ENCODE data around the gene CBFA2T3. TPM values are rescaled to one million over a fixed set of nuclear protein-coding genes. Genes with fewer than 3 reads are reported as not detected.

Gene CBFA2T3
- total and polyA plus RNA-seq, 2 donors (not counting 1 experiment from before 2014, with no cell fraction given) = 40.8 to 58.3 TPM

GRCh38 chr16:89019511-89019910 lies 42.5 kb upstream of the CBFA2T3 start:
- ATAC-seq (ENCODE audit: low read depth) (no peak), DNase-seq (no peak)
- Histone ChIP-seq H3K9ac (ENCODE audit: low read length) (no peak overlapping the region), H4K20me1 (ENCODE audit: control insufficient read depth, insufficient read depth, low read length, poor library complexity, severe bottlenecking) (no peaks in the 10 kb centered on the region), H3K79me2 (ENCODE audit: control insufficient read depth, insufficient read depth, low read length) (no peaks in the 10 kb centered on the region), H3K4me3 (ENCODE audit: control extremely low read depth in 1 of 5, extremely low read depth in 1 of 5, insufficient read depth in 1 of 5, low read depth in 2 of 5, low read length in 4 of 5) (no peak overlapping the region), H3K4me1 (ENCODE audit: control insufficient read depth in 2 of 2, insufficient read depth in 2 of 2, low read length in 2 of 2) (no peaks in the 10 kb centered on the region), H3K27me3 (replicated peaks in 1 of 4; ENCODE audit: control extremely low read depth in 1 of 4, control insufficient read depth in 3 of 4, insufficient read depth in 4 of 4, low read length in 3 of 4) (peaks cover 0 to 15% (median 5%) of the 10 kb centered on the region in 4 experiments), H3K4me2 (replicated peaks; ENCODE audit: low read depth, low read length, poor library complexity, severe bottlenecking) (no peak overlapping the region), H3K27ac (ENCODE audit: low read length in 2 of 2) (no peak overlapping the region), H2AFZ (ENCODE audit: insufficient read depth, low read depth, low read length, poor library complexity, severe bottlenecking) (no peak overlapping the region), H3K9me3 (ENCODE audit: control extremely low read depth in 1 of 3, control insufficient read depth in 2 of 3, insufficient read depth in 1 of 3, low read length in 2 of 3) (peaks cover 0 to 22% (median 0%) of the 10 kb centered on the region in 3 donors), H3K36me3 (replicated peaks in 1 of 2; ENCODE audit: control extremely low read depth in 1 of 2, control insufficient read depth in 1 of 2, extremely low read depth in 1 of 2, insufficient read depth in 2 of 2, low read length in 1 of 2) (no peaks in the 10 kb centered on the region)
- Mint-ChIP-seq H3K9me3 (ENCODE audit: insufficient read depth) (no peaks in the 10 kb centered on the region), H3K4me1 (no peaks in the 10 kb centered on the region), H3K27me3 (peaks cover 13% of the 10 kb centered on the region), H3K4me3 (no peak overlapping the region), H3K27ac (no peak overlapping the region)
- ChIA-PET CTCF (no interaction called here), POLR2A (no interaction called here)
- TF ChIP-seq CTCF (IDR thresholded peaks at IDR 0.05) (no peak), EZH2 (IDR thresholded peaks at IDR 0.05; ENCODE audit: borderline replicate concordance, insufficient read depth, low read depth, low read length, poor library complexity, severe bottlenecking) (no peak)
- intact Hi-C loops (cut with micrococcal nuclease) = no loop called here
- 89% methylated on average over 16 of the region's 16 CpGs for WGBS (ENCODE audit: insufficient coverage)

GRCh38 chr16:89018282-89019158 lies 41.5 kb upstream of the CBFA2T3 start:
- Mint-ChIP-seq H3K9me3 (ENCODE audit: insufficient read depth) (no peaks in the 10 kb centered on the region), H3K27me3 (peaks cover 17% of the 10 kb centered on the region), H3K4me1 (no peaks in the 10 kb centered on the region), H3K27ac (no peak overlapping the region), H3K4me3 (no peak overlapping the region)
- H4K20me1 ChIP-seq (ENCODE audit: control insufficient read depth, insufficient read depth, low read length, poor library complexity, severe bottlenecking) = no peaks in the 10 kb centered on the region
- no peak overlapping the region for H3K9ac ChIP-seq (ENCODE audit: low read length)
- no peak overlapping the region for H3K4me3 ChIP-seq (ENCODE audit: control extremely low read depth in 1 of 5, extremely low read depth in 1 of 5, insufficient read depth in 1 of 5, low read depth in 2 of 5, low read length in 4 of 5)
- H2AFZ ChIP-seq (ENCODE audit: insufficient read depth, low read depth, low read length, poor library complexity, severe bottlenecking) = no peak overlapping the region
- intact Hi-C loops (cut with micrococcal nuclease) = no loop called here
- POLR2A ChIA-PET = no interaction called here
- peaks cover 0 to 19% (median 0%) of the 10 kb centered on the region in 3 donors for H3K9me3 ChIP-seq (ENCODE audit: control extremely low read depth in 1 of 3, control insufficient read depth in 2 of 3, insufficient read depth in 1 of 3, low read length in 2 of 3)
- H3K27ac ChIP-seq (ENCODE audit: low read length in 2 of 2) = no peak overlapping the region
- H3K27me3 ChIP-seq (replicated peaks in 1 of 4; ENCODE audit: control extremely low read depth in 1 of 4, control insufficient read depth in 3 of 4, insufficient read depth in 4 of 4, low read length in 3 of 4) = peaks cover 0 to 17% (median 6%) of the 10 kb centered on the region in 4 experiments
- CTCF ChIA-PET = no interaction called here
- DNase-seq (no peak), ATAC-seq (ENCODE audit: low read depth) (no peak)
- TF ChIP-seq EZH2 (IDR thresholded peaks at IDR 0.05; ENCODE audit: borderline replicate concordance, insufficient read depth, low read depth, low read length, poor library complexity, severe bottlenecking) (no peak), CTCF (IDR thresholded peaks at IDR 0.05) (no peak)
- H3K4me2 ChIP-seq (replicated peaks; ENCODE audit: low read depth, low read length, poor library complexity, severe bottlenecking) = no peak overlapping the region
- no peaks in the 10 kb centered on the region for H3K36me3 ChIP-seq (replicated peaks in 1 of 2; ENCODE audit: control extremely low read depth in 1 of 2, control insufficient read depth in 1 of 2, extremely low read depth in 1 of 2, insufficient read depth in 2 of 2, low read length in 1 of 2)
- no peaks in the 10 kb centered on the region for H3K79me2 ChIP-seq (ENCODE audit: control insufficient read depth, insufficient read depth, low read length)
- WGBS (ENCODE audit: insufficient coverage) = 93% methylated on average over 17 of the region's 20 CpGs
- no peaks in the 10 kb centered on the region for H3K4me1 ChIP-seq (ENCODE audit: control insufficient read depth in 2 of 2, insufficient read depth in 2 of 2, low read length in 2 of 2)

Measured in B cell (primary cell).